Loucy (cell line): ENCODE data around the gene TCEANC2.

Experiments used
- H2AFZ ChIP-seq: fragments of 200-600 bp; sonication (generic); 2 replicates; pipeline ENCODE4 v1.6.0; 2016; ENCODE audit warnings: antibody characterized with exemption, mild to moderate bottlenecking, low read length, moderate library complexity
- H3F3A ChIP-seq: fragments of 200-600 bp; 2 replicates; pipeline ENCODE4 v1.6.0; 2016; ENCODE audit warnings: antibody characterized with exemption, low read depth, mild to moderate bottlenecking
- H3K27me3 ChIP-seq: fragments of 200-600 bp; sonication (generic); 2 replicates; pipeline ENCODE4 v1.6.1; 2014; ENCODE audit warnings: low read length, mild to moderate bottlenecking; ENCODE audit not compliant: insufficient read depth, poor library complexity, severe bottlenecking
- H3K36me3 ChIP-seq: fragments of 200-600 bp; sonication (generic); 2 replicates; pipeline ENCODE4 v1.6.1; 2016; ENCODE audit warnings: low read length; ENCODE audit not compliant: insufficient read depth
- H3K4me1 ChIP-seq: fragments of 200-600 bp; sonication (generic); 2 replicates; pipeline ENCODE4 v1.5.1; 2014; ENCODE audit warnings: low read length, mild to moderate bottlenecking; ENCODE audit not compliant: insufficient read depth, poor library complexity, severe bottlenecking
- H3K4me2 ChIP-seq: fragments of 200-600 bp; sonication (generic); 2 replicates; pipeline ENCODE4 v1.6.0; 2014; ENCODE audit warnings: antibody characterized with exemption, low read length, low read depth, mild to moderate bottlenecking; ENCODE audit not compliant: poor library complexity, severe bottlenecking
- H3K4me3 ChIP-seq: fragments of 200-600 bp; sonication (generic); 2 replicates; pipeline ENCODE4 v1.5.1; 2014; ENCODE audit warnings: low read length, mild to moderate bottlenecking, mixed read lengths; ENCODE audit not compliant: poor library complexity, severe bottlenecking
- H3K79me2 ChIP-seq: fragments of 200-600 bp; sonication (generic); 2 replicates; pipeline ENCODE4 v1.6.1; 2014; ENCODE audit warnings: low read length; ENCODE audit not compliant: insufficient read depth
- H3K9ac ChIP-seq: fragments of 200-600 bp; sonication (generic); 2 replicates; pipeline ENCODE4 v1.6.0; 2014; ENCODE audit warnings: mild to moderate bottlenecking, low read depth, low read length, moderate library complexity; ENCODE audit not compliant: poor library complexity, severe bottlenecking
- H3K9me2 ChIP-seq: fragments of 200-600 bp; sonication (generic); replicated peaks from 2 replicates; pipeline ENCODE4 v1.6.1; 2016; ENCODE audit warnings: low read depth, low read length, mixed read lengths
- H3K9me3 ChIP-seq: fragments of 200-600 bp; sonication (generic); 2 replicates; pipeline ENCODE4 v1.6.1; 2014; ENCODE audit warnings: mild to moderate bottlenecking, antibody characterized with exemption, low read length, low read depth; ENCODE audit not compliant: insufficient read depth
- H4K20me1 ChIP-seq: fragments of 200-600 bp; sonication (generic); 2 replicates; pipeline ENCODE4 v1.6.0; 2014; ENCODE audit warnings: antibody characterized with exemption, low read length, mild to moderate bottlenecking; ENCODE audit not compliant: insufficient read depth, poor library complexity, severe bottlenecking
- EZH2phosphoT487 ChIP-seq: fragments of 200-600 bp; IDR thresholded peaks from 2 replicates; pipeline ENCODE4 v1.6.1; 2018; ENCODE audit warnings: antibody characterized with exemption, mild to moderate bottlenecking, moderate library complexity, borderline replicate concordance
- TF ChIP-seq, protein P1 (sequence below): fragments of 200-600 bp; sonication (generic); conservative IDR thresholded peaks from 2 replicates; pipeline ENCODE4 v1.5.1; 2014; ENCODE audit warnings: mild to moderate bottlenecking, antibody characterized with exemption, low read length

Gene TCEANC2

GRCh38 chr1:54114001-54114400 lies 60.6 kb downstream of the TCEANC2 start:
- no peak overlapping the region for H3K4me3 ChIP-seq
- H3K36me3 ChIP-seq, result no peaks in the 10 kb centered on the region

GRCh38 chr1:54114955-54115354 lies 61.5 kb downstream of the TCEANC2 start:
- Histone ChIP-seq H3K4me1 (no peaks in the 10 kb centered on the region), H3K27me3 (no peaks in the 10 kb centered on the region), H3K4me3 (no peak overlapping the region), H3K9me3 (no peaks in the 10 kb centered on the region), H3K36me3 (no peaks in the 10 kb centered on the region), H3K9me2 (no peaks in the 10 kb centered on the region), H4K20me1 (no peaks in the 10 kb centered on the region), H3F3A (no peaks in the 10 kb centered on the region), H3K4me2 (no peak overlapping the region), H3K79me2 (no peaks in the 10 kb centered on the region), H3K9ac (no peak overlapping the region), H2AFZ (no peak overlapping the region)
- TF ChIP-seq EZH2phosphoT487, result no peak
- TF ChIP-seq, protein P1, sequence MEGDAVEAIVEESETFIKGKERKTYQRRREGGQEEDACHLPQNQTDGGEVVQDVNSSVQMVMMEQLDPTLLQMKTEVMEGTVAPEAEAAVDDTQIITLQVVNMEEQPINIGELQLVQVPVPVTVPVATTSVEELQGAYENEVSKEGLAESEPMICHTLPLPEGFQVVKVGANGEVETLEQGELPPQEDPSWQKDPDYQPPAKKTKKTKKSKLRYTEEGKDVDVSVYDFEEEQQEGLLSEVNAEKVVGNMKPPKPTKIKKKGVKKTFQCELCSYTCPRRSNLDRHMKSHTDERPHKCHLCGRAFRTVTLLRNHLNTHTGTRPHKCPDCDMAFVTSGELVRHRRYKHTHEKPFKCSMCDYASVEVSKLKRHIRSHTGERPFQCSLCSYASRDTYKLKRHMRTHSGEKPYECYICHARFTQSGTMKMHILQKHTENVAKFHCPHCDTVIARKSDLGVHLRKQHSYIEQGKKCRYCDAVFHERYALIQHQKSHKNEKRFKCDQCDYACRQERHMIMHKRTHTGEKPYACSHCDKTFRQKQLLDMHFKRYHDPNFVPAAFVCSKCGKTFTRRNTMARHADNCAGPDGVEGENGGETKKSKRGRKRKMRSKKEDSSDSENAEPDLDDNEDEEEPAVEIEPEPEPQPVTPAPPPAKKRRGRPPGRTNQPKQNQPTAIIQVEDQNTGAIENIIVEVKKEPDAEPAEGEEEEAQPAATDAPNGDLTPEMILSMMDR, result no peak

More at GRCh38 chr1:54114001-54114400, 60.6 kb downstream of the TCEANC2 start:
- Histone ChIP-seq H3K9me2 (no peaks in the 10 kb centered on the region), H3K79me2 (no peaks in the 10 kb centered on the region), H4K20me1 (no peaks in the 10 kb centered on the region), H3K4me1 (no peaks in the 10 kb centered on the region), H3K27me3 (no peaks in the 10 kb centered on the region), H2AFZ (no peak overlapping the region), H3K4me2 (no peak overlapping the region), H3F3A (no peaks in the 10 kb centered on the region), H3K9me3 (no peaks in the 10 kb centered on the region), H3K9ac (no peak overlapping the region)
- TF ChIP-seq, protein P1, result no peak
- no peak for TF ChIP-seq EZH2phosphoT487

GRCh38 chr1:54115520-54115919 lies 62.1 kb downstream of the TCEANC2 start:
- Histone ChIP-seq H3K4me2 (no peak overlapping the region), H3K79me2 (no peaks in the 10 kb centered on the region), H3K9me3 (no peaks in the 10 kb centered on the region), H3K27me3 (no peaks in the 10 kb centered on the region), H3K4me3 (no peak overlapping the region), H3K36me3 (no peaks in the 10 kb centered on the region), H3K4me1 (no peaks in the 10 kb centered on the region), H3K9ac (no peak overlapping the region), H3F3A (no peaks in the 10 kb centered on the region), H4K20me1 (no peaks in the 10 kb centered on the region), H2AFZ (no peak overlapping the region), H3K9me2 (no peaks in the 10 kb centered on the region)
- TF ChIP-seq EZH2phosphoT487, result no peak
- TF ChIP-seq, protein P1, result no peak
